AG09309 (cell line): ENCODE measurements around the gene SMURF1.

Experiments
- DNase-seq: peaks from one replicate; pipeline ENCODE4 v3.0.0-alpha.2; 2010; ENCODE audit warnings: low read depth
- H3K4me3 ChIP-seq: 2 replicates; pipeline ENCODE4 v1.5.1; 2011; ENCODE audit warnings: mild to moderate bottlenecking, low read depth, low read length, moderate library complexity; ENCODE audit not compliant: control insufficient read depth
- CTCF ChIP-seq: IDR thresholded peaks from 2 replicates; pipeline ENCODE4 v1.5.1; 2011; ENCODE audit warnings: mild to moderate bottlenecking, low read depth, low read length, inconsistent platforms; ENCODE audit not compliant: insufficient read depth, control insufficient read depth; ENCODE audit errors: missing control alignments

Gene SMURF1

GRCh38 chr7:99001482-99002147 is 142.3 kb downstream of the SMURF1 start:
- no peak overlapping the region for H3K4me3 ChIP-seq
- DNase-seq, result no peak
- TF ChIP-seq CTCF, result no peak

- TF ChIP-seq CTCF, result no peak
- DNase-seq, result no peak
- no peak overlapping the region for H3K4me3 ChIP-seq
Observed at GRCh38 chr7:99000904-99001465, 142.9 kb downstream of the SMURF1 start.

- no peak for TF ChIP-seq CTCF
- DNase-seq, result no peak
- H3K4me3 ChIP-seq, result no peak overlapping the region
Observed at GRCh38 chr7:99000196-99000903, 143.6 kb downstream of the SMURF1 start.

GRCh38 chr7:98998821-98999725 is 144.8 kb downstream of the SMURF1 start:
- TF ChIP-seq CTCF, result no peak
- no peak for DNase-seq
- no peak overlapping the region for H3K4me3 ChIP-seq

- no peak overlapping the region for H3K4me3 ChIP-seq
- DNase-seq, result peak; percentile 3
- no peak for TF ChIP-seq CTCF
Observed at GRCh38 chr7:98997846-98998245, 146.1 kb downstream of the SMURF1 start.

- H3K4me3 ChIP-seq, result no peak overlapping the region
- no peak for TF ChIP-seq CTCF
- no peak for DNase-seq
Observed at GRCh38 chr7:98996150-98996552, 147.8 kb downstream of the SMURF1 start.
